ENCODE data around the gene PF4V1.
"Not testable (repeated sequence)": the region's sequence is repeated elsewhere in the genome, so short reads cannot be mapped to it uniquely, and the experiment has no call there.

DNA sequence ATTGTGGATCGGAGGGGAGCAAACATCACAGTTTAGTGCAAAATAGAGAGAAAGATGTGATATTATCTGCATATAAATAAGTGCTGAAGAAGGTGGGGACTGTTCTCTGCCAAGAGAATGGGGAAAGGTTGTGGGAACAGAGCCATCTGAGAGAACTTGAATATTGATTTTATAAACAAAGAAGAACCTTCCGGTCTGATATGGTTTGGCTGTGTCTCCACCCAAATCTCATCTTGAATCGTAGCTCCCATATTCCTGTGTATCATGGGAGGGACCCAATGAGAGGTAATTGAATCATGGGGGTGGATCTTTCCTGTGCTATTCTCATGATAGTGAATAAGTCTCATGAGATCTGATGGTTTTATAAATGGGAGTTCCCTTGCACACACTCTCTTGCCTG lies 46.2 kb downstream of the PF4V1 start:
- TF ChIP-seq, protein P1, sequence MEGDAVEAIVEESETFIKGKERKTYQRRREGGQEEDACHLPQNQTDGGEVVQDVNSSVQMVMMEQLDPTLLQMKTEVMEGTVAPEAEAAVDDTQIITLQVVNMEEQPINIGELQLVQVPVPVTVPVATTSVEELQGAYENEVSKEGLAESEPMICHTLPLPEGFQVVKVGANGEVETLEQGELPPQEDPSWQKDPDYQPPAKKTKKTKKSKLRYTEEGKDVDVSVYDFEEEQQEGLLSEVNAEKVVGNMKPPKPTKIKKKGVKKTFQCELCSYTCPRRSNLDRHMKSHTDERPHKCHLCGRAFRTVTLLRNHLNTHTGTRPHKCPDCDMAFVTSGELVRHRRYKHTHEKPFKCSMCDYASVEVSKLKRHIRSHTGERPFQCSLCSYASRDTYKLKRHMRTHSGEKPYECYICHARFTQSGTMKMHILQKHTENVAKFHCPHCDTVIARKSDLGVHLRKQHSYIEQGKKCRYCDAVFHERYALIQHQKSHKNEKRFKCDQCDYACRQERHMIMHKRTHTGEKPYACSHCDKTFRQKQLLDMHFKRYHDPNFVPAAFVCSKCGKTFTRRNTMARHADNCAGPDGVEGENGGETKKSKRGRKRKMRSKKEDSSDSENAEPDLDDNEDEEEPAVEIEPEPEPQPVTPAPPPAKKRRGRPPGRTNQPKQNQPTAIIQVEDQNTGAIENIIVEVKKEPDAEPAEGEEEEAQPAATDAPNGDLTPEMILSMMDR (IDR thresholded peaks at IDR 0.05): not testable (repeated sequence)
- TF ChIP-seq POLR2AphosphoS5 (IDR thresholded peaks at IDR 0.05): not testable (repeated sequence)
